Measurements from ENCODE around the gene KANSL2. TPM values are rescaled to one million over a fixed set of nuclear protein-coding genes. Genes with fewer than 3 reads are reported as not detected.
"Not testable (repeated sequence)": the region's sequence is repeated elsewhere in the genome, so short reads cannot be mapped to it uniquely, and the experiment has no call there.

The KANSL2 gene
- total RNA-seq, 2 donors from 2014 or later, result 53.1 to 53.2 TPM

DNA sequence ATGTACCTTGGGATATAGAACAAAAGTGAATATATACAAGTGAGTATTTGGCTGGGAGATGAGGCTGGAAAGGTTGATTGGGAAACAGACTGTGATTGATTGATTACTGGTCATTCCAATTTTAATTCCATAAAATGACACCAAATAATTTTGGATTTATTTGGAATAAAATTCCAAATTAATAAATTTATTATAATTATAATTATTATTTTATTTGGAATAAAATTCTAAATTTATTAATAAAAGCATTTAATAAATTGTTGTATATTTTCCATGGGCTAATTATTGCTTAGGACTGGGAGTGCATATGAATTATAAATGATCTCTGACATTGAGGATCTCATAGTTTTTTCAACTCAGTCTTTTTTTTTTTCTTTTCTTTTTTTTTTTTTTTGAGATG is 51.7 kb downstream of the KANSL2 start:
- no peak for DNase-seq (ENCODE audit: low spot score)
- TF ChIP-seq, protein P1, sequence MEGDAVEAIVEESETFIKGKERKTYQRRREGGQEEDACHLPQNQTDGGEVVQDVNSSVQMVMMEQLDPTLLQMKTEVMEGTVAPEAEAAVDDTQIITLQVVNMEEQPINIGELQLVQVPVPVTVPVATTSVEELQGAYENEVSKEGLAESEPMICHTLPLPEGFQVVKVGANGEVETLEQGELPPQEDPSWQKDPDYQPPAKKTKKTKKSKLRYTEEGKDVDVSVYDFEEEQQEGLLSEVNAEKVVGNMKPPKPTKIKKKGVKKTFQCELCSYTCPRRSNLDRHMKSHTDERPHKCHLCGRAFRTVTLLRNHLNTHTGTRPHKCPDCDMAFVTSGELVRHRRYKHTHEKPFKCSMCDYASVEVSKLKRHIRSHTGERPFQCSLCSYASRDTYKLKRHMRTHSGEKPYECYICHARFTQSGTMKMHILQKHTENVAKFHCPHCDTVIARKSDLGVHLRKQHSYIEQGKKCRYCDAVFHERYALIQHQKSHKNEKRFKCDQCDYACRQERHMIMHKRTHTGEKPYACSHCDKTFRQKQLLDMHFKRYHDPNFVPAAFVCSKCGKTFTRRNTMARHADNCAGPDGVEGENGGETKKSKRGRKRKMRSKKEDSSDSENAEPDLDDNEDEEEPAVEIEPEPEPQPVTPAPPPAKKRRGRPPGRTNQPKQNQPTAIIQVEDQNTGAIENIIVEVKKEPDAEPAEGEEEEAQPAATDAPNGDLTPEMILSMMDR (IDR thresholded peaks at IDR 0.05), result no peak
- TF ChIP-seq POLR2A (IDR thresholded peaks at IDR 0.05) (no peak), POLR2AphosphoS5 (IDR thresholded peaks at IDR 0.05) (no peak)
- H3K4me1 ChIP-seq (replicated peaks), result no peaks in the 10 kb centered on the region
- H3K27ac ChIP-seq, result no peak overlapping the region
- no peaks in the 10 kb centered on the region for H3K9me3 ChIP-seq
- no peaks in the 10 kb centered on the region for H3K27me3 ChIP-seq (replicated peaks; ENCODE audit: insufficient read depth)
- intact Hi-C loops (cut with DNase I), result no loop called here
- no peaks in the 10 kb centered on the region for H3K36me3 ChIP-seq
- H3K4me3 ChIP-seq, result no peak overlapping the region

DNA sequence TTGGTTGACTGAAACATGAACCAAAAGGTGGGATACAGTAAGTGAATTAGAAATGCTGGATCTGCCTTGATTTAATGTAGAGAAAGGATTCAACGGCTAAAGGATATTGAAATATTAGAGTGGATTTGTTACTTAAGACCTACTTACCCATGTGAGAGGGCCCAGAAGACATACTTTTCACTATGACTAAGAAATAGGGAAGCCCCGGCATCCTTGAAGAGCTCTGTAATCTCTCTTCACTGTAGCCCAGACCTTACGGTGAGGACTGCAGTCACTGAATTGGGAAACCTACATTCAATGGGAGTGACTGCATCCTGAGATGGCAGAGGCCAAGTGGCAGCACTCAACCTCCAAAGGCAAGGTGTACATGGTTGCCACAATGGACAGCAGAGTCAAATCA is 52.5 kb downstream of the KANSL2 start:
- Histone ChIP-seq H3K9me3 (no peaks in the 10 kb centered on the region), H3K4me3 (no peak overlapping the region), H3K27ac (no peak overlapping the region), H3K4me1 (replicated peaks) (no peaks in the 10 kb centered on the region), H3K27me3 (replicated peaks; ENCODE audit: insufficient read depth) (no peaks in the 10 kb centered on the region), H3K36me3 (no peaks in the 10 kb centered on the region)
- intact Hi-C loops (cut with DNase I), result no loop called here
- WGBS, result 96% methylated on average over 3 of the region's 3 CpGs
- DNase-seq (ENCODE audit: low spot score), result no peak
- TF ChIP-seq POLR2AphosphoS5 (IDR thresholded peaks at IDR 0.05) (no peak), POLR2A (IDR thresholded peaks at IDR 0.05) (no peak)
- TF ChIP-seq, protein P1 (IDR thresholded peaks at IDR 0.05), result no peak

DNA sequence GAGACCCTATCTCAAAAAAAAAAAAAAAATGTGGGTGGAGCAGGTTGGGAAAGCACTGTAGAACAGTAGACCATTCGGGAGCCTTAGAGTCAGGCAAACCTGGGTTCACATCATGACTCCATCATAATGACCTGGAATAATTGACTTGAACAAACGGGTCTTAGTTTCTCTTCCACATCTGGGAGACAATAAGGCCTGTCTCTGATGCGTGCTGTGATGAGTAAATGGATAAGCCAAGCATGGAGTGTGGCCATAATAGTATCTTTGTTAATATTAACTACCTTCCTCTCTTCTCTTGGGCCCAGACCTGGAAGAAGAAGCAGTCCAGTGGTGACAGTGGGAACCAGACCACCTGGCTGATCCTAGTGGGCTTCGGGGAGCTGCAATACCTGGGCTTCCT is 54.5 kb downstream of the KANSL2 start:
- Histone ChIP-seq H3K27me3 (replicated peaks; ENCODE audit: insufficient read depth) (no peaks in the 10 kb centered on the region), H3K9me3 (no peaks in the 10 kb centered on the region), H3K4me3 (no peak overlapping the region), H3K27ac (no peak overlapping the region), H3K36me3 (no peaks in the 10 kb centered on the region), H3K4me1 (replicated peaks) (no peaks in the 10 kb centered on the region)
- intact Hi-C loops (cut with DNase I), result no loop called here
- no peak for DNase-seq (ENCODE audit: low spot score)
- TF ChIP-seq, protein P1 (IDR thresholded peaks at IDR 0.05), result no peak
- TF ChIP-seq POLR2AphosphoS5 (IDR thresholded peaks at IDR 0.05), result no peak
- TF ChIP-seq POLR2A (IDR thresholded peaks at IDR 0.05), result no peak
- WGBS, result 88% methylated on average over 4 of the region's 4 CpGs

DNA sequence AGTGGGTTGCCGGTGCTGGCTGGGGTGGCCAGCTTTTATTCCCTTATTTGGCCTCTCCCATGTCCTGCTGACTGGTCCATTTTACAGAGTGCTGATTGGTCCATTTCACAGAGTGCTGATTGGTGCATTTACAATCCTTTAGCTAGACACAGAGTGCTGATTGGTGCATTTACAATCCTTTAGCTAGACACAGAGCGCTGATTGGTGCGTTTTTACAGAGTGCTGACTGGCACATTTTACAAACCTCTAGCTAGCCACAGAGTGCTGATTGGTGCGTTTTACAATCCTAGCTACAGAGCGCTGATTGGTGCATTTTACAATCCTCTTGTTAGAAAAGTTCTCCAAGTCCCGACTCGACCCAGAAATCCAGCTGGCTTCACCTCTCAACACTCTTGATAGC is 59.0 kb downstream of the KANSL2 start:
- H3K27ac ChIP-seq; H3K4me3 ChIP-seq; H3K4me1 ChIP-seq (replicated peaks); H3K27me3 ChIP-seq (replicated peaks; ENCODE audit: insufficient read depth); DNase-seq (ENCODE audit: low spot score); H3K9me3 ChIP-seq; intact Hi-C loops (cut with DNase I); H3K36me3 ChIP-seq: not testable (repeated sequence)
- WGBS, result 94% methylated on average over 7 of the region's 7 CpGs

DNA sequence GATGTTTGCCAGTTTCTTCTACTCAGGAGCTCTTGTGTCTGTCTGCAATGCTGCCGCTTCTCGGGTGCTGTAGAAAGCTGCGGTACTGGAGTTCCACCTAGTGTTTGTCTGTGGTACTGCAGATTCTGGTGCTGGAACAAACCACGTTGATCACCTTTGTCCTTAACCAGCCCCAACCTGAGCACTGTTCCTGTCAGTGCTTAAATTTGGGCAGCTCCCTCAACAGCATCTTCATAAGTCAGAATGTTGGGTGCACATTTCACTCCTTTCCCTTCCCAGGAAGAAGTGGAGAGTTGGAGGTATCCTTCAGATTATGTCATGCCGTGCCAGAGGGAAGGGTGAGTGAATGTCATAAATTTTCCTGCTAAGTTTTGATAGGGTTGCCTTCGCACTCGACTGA is 63.5 kb downstream of the KANSL2 start:
- TF ChIP-seq, protein P1 (IDR thresholded peaks at IDR 0.05), result peak; percentile 86 to 96 (median 92)
- TF ChIP-seq POLR2AphosphoS5 (IDR thresholded peaks at IDR 0.05), result no peak
- no peak for TF ChIP-seq POLR2A (IDR thresholded peaks at IDR 0.05)
- DNase-seq (ENCODE audit: low spot score), result peak; percentile 70
- Histone ChIP-seq H3K4me3 (no peak overlapping the region), H3K27ac (no peak overlapping the region), H3K9me3 (no peaks in the 10 kb centered on the region), H3K36me3 (no peaks in the 10 kb centered on the region), H3K4me1 (replicated peaks) (no peaks in the 10 kb centered on the region), H3K27me3 (replicated peaks; ENCODE audit: insufficient read depth) (no peaks in the 10 kb centered on the region)
- intact Hi-C loops (cut with DNase I), result loop anchor here (10.0 kb wide), 1 partner anchor 74 kb away; no protein-coding TSS in a partner anchor
- WGBS, result 14% methylated on average over 7 of the region's 7 CpGs

Measured in prostate gland (tissue), 2 donors.